BLaER1 treated with 17β-estradiol and CSF1 and Interleukin-3, amounts not matched to agents 10 nM and 100 nM (cell line): Measurements from ENCODE around the gene ZNF688.
A peak's percentile ranks its signal among the peaks of the same experiment; 100 is the strongest.
"Not testable (repeated sequence)": the region's sequence is repeated elsewhere in the genome, so short reads cannot be mapped to it uniquely, and the experiment has no call there.

Source experiments
- H3K27ac ChIP-seq, 11 experiments: shearing (Covaris generic); formaldehyde crosslinking; 2 replicates each; pipeline ENCODE4 v1.8.1; 2022
- H3K27me3 ChIP-seq, 11 experiments: shearing (Covaris generic); formaldehyde crosslinking; 2 replicates each; pipeline ENCODE4 v1.8.1; 2022
- H3K36me3 ChIP-seq, 11 experiments: shearing (Covaris generic); formaldehyde crosslinking; 2 replicates each; pipeline ENCODE4 v1.8.1; 2022
- H3K4me1 ChIP-seq, 10 experiments: shearing (Covaris generic); formaldehyde crosslinking; 2 replicates each; pipeline ENCODE4 v1.8.1; 2022
- H3K4me2 ChIP-seq, 11 experiments: shearing (Covaris generic); formaldehyde crosslinking; 2 replicates each; pipeline ENCODE4 v1.8.1; 2022
- H3K4me3 ChIP-seq, 10 experiments: shearing (Covaris generic); formaldehyde crosslinking; 2 replicates each; pipeline ENCODE4 v1.8.1; 2022
- H3K9ac ChIP-seq, 11 experiments: shearing (Covaris generic); formaldehyde crosslinking; 2 replicates each; pipeline ENCODE4 v1.8.1; 2022
- H3K9me3 ChIP-seq, 11 experiments: shearing (Covaris generic); formaldehyde crosslinking; replicated peaks in 1 of 11; 2 replicates each; pipeline ENCODE4 v1.8.1; 2022
- H4K20me1 ChIP-seq, 11 experiments: shearing (Covaris generic); formaldehyde crosslinking; 2 replicates each; pipeline ENCODE4 v1.8.1; 2022
- Cebpa-rat ChIP-seq, 11 experiments: shearing (Covaris generic); IDR thresholded peaks; 2 replicates each; pipeline ENCODE4 v1.8.1; 2022

The ZNF688 gene

GRCh38 chr16:30546115-30546514, 25.4 kb downstream of the ZNF688 start:
- Histone ChIP-seq H4K20me1 (no peaks in the 10 kb centered on the region), H3K9ac (peak overlapping the region in 1 of 11 experiments; percentile 40; a peak in 1 of 22 replicates), H3K4me3 (no peak overlapping the region), H3K4me2 (peak overlapping the region in 5 of 11 experiments; percentile 6 to 80 (median 36); a peak in 7 of 22 replicates), H3K36me3 (peaks cover 0 to 5% (median 0%) of the 10 kb centered on the region in 11 experiments; a peak in 1 of 22 replicates), H3K27me3 (no peaks in the 10 kb centered on the region), H3K4me1 (peaks cover 0 to 57% (median 12%) of the 10 kb centered on the region in 10 experiments; a peak in 13 of 20 replicates), H3K9me3 (no peaks in the 10 kb centered on the region), H3K27ac (peak overlapping the region in 2 of 11 experiments; percentile 15 to 26; a peak in 1 of 22 replicates)
- no peak for TF ChIP-seq Cebpa-rat (IDR thresholded peaks at IDR 0.05)

GRCh38 chr16:30543067-30543466, 28.4 kb downstream of the ZNF688 start:
- Histone ChIP-seq H3K4me2 (peak overlapping the region in 4 of 11 experiments; percentile 9 to 19 (median 14); a peak in 2 of 22 replicates), H3K4me1 (peaks cover 0 to 51% (median 18%) of the 10 kb centered on the region in 10 experiments; a peak in 14 of 20 replicates), H3K27ac (no peak overlapping the region), H3K9me3 (no peaks in the 10 kb centered on the region), H3K4me3 (no peak overlapping the region), H3K27me3 (no peaks in the 10 kb centered on the region), H3K36me3 (peaks cover 0 to 4% (median 0%) of the 10 kb centered on the region in 11 experiments; a peak in 2 of 22 replicates), H4K20me1 (no peaks in the 10 kb centered on the region), H3K9ac (no peak overlapping the region)
- TF ChIP-seq Cebpa-rat (IDR thresholded peaks at IDR 0.05), result no peak

- H3K9me3 ChIP-seq, result no peaks in the 10 kb centered on the region
- H3K4me3 ChIP-seq, result no peak overlapping the region
- no peak for TF ChIP-seq Cebpa-rat (IDR thresholded peaks at IDR 0.05)
- H3K27me3 ChIP-seq, result no peaks in the 10 kb centered on the region
- H3K4me1 ChIP-seq, result peaks cover 3 to 52% (median 22%) of the 10 kb centered on the region in 10 experiments; a peak in 16 of 20 replicates
- H4K20me1 ChIP-seq, result no peaks in the 10 kb centered on the region
- peak overlapping the region in 3 of 11 experiments; percentile 18 to 51 (median 37); a peak in 6 of 22 replicates for H3K4me2 ChIP-seq
- no peak overlapping the region for H3K27ac ChIP-seq
- H3K36me3 ChIP-seq, result peaks cover 0 to 4% (median 0%) of the 10 kb centered on the region in 11 experiments; a peak in 2 of 22 replicates
- H3K9ac ChIP-seq, result no peak overlapping the region
Observed at GRCh38 chr16:30541502-30542329, 29.8 kb downstream of the ZNF688 start.

- H3K9ac ChIP-seq, result not testable (repeated sequence)
- peak overlapping the region in 3 of 11 experiments; percentile 18 to 51 (median 37); a peak in 6 of 22 replicates for H3K4me2 ChIP-seq
Observed at GRCh38 chr16:30540916-30541464, 30.5 kb downstream of the ZNF688 start.

GRCh38 chr16:30539986-30540526, 31.5 kb downstream of the ZNF688 start:
- not testable (repeated sequence) for H3K36me3 ChIP-seq, H4K20me1 ChIP-seq, H3K4me3 ChIP-seq, H3K4me2 ChIP-seq, H3K27ac ChIP-seq, H3K9ac ChIP-seq, H3K9me3 ChIP-seq, H3K27me3 ChIP-seq
- H3K4me1 ChIP-seq, result peaks cover 19 to 50% (median 33%) of the 10 kb centered on the region in 10 experiments

More at GRCh38 chr16:30540916-30541464, 30.5 kb downstream of the ZNF688 start:
- H3K4me1 ChIP-seq, result peaks cover 10 to 52% (median 26%) of the 10 kb centered on the region in 10 experiments
- H3K9me3 ChIP-seq, H3K36me3 ChIP-seq, H4K20me1 ChIP-seq, H3K27me3 ChIP-seq, H3K4me3 ChIP-seq, H3K27ac ChIP-seq: not testable (repeated sequence)

GRCh38 chr16:30539000-30539964, 32.2 kb downstream of the ZNF688 start:
- Histone ChIP-seq H3K27ac (no peak overlapping the region), H3K9ac (peak overlapping the region in 2 of 11 experiments; percentile 24 to 27; a peak in 1 of 22 replicates), H3K27me3 (no peaks in the 10 kb centered on the region), H3K4me1 (peaks cover 19 to 50% (median 34%) of the 10 kb centered on the region in 10 experiments), H4K20me1 (no peaks in the 10 kb centered on the region), H3K4me2 (peak overlapping the region in 3 of 11 experiments; percentile 8 to 24 (median 13); a peak in 1 of 22 replicates), H3K4me3 (no peak overlapping the region), H3K9me3 (no peaks in the 10 kb centered on the region), H3K36me3 (peaks cover 0 to 4% (median 0%) of the 10 kb centered on the region in 11 experiments; a peak in 2 of 22 replicates)
- no peak for TF ChIP-seq Cebpa-rat (IDR thresholded peaks at IDR 0.05)

- peak overlapping the region in 10 of 11 experiments; percentile 88 to 97 (median 93); a peak in 14 of 22 replicates for H3K27ac ChIP-seq
- peak overlapping the region in 9 of 11 experiments; percentile 84 to 94 (median 91); a peak in 11 of 22 replicates for H3K9ac ChIP-seq
- peak overlapping the region in 9 of 10 experiments; percentile 68 to 89 (median 76); a peak in 14 of 20 replicates for H3K4me3 ChIP-seq
- not testable (repeated sequence) for H3K9me3 ChIP-seq, H4K20me1 ChIP-seq, H3K27me3 ChIP-seq
- H3K4me1 ChIP-seq, result peaks cover 31 to 51% (median 45%) of the 10 kb centered on the region in 10 experiments
- peaks cover 10 to 21% (median 16%) of the 10 kb centered on the region in 11 experiments for H3K36me3 ChIP-seq
- peak overlapping the region; percentile 83 to 97 (median 93) for H3K4me2 ChIP-seq
Observed at GRCh38 chr16:30536391-30537024, 35.0 kb downstream of the ZNF688 start.

GRCh38 chr16:30535777-30536190, 35.7 kb downstream of the ZNF688 start:
- Histone ChIP-seq H3K4me1 (peaks cover 30 to 51% (median 43%) of the 10 kb centered on the region in 10 experiments), H3K9me3 (no peaks in the 10 kb centered on the region), H3K9ac (peak overlapping the region; percentile 84 to 97 (median 92)), H3K4me3 (peak overlapping the region; percentile 65 to 89 (median 75)), H3K27ac (peak overlapping the region; percentile 88 to 97 (median 93)), H3K4me2 (peak overlapping the region; percentile 83 to 97 (median 93)), H3K27me3 (no peaks in the 10 kb centered on the region), H4K20me1 (no peaks in the 10 kb centered on the region), H3K36me3 (peaks cover 17 to 28% (median 23%) of the 10 kb centered on the region in 11 experiments)
- no peak for TF ChIP-seq Cebpa-rat (IDR thresholded peaks at IDR 0.05)
